Right lobe of liver (tissue), 6 donors: ENCODE results near the gene RAB12. TPM values are rescaled to one million over a fixed set of nuclear protein-coding genes. Genes with fewer than 3 reads are reported as not detected.

Experiments used
- ATAC-seq, 4 donors: fragments of 200-7000 bp; cut with Tn5 transposase; one replicate each; pipeline ENCODE4 v1.9.1; 2020; ENCODE audit warnings: mild to moderate bottlenecking in 4 of 4, moderate library complexity in 4 of 4
- DNase-seq, 3 donors: peaks; one replicate each; pipeline ENCODE4 v3.0.0-alpha.2; 2020
- H3K27ac ChIP-seq, 3 donors: fragments of 200-600 bp; one replicate each; pipeline ENCODE4 v1.8.0; 2022
- H3K27me3 ChIP-seq, 2 donors: fragments of 200-600 bp; one replicate each; pipeline ENCODE4 v1.8.0; 2022
- H3K36me3 ChIP-seq, 4 donors: fragments of 200-600 bp; sonication (generic) in 1 of 4; one replicate each; pipeline versions ENCODE4 v1.5.1 to v1.8.0; 2017 to 2022; ENCODE audit warnings: control low read depth in 1 of 4
- H3K4me1 ChIP-seq, 4 donors: fragments of 200-600 bp; sonication (generic) in 1 of 4; one replicate each; pipeline versions ENCODE4 v1.5.1 to v1.8.0; 2017 to 2022; ENCODE audit warnings: control low read depth in 1 of 4
- H3K4me3 ChIP-seq, 3 donors: fragments of 200-600 bp; one replicate each; pipeline ENCODE4 v1.8.0; 2022
- H3K9me3 ChIP-seq, 4 donors: fragments of 200-600 bp; sonication (generic) in 1 of 4; one replicate each; pipeline versions ENCODE4 v1.5.1 to v1.8.0; 2017 to 2022; ENCODE audit warnings: control low read depth in 1 of 4
- POLR2A ChIP-seq: fragments of 450-650 bp; IDR thresholded peaks from one replicate; pipeline ENCODE4 v1.6.1; 2017; ENCODE audit warnings: antibody characterized with exemption, mild to moderate bottlenecking
- WGBS: methylation state at CpG from one replicate; pipeline ENCODE4 v1.1.6; 2018; ENCODE audit warnings: low coverage, low lambda C conversion rate; ENCODE audit not compliant: insufficient coverage; ENCODE audit errors: missing lambda C conversion rate; 5-methylcytosine and 5-hydroxymethylcytosine counted together
- intact Hi-C, 2 donors: fragments of 100-400 bp; cut with DNase I; formaldehyde crosslinking; loops; one replicate each; pipeline versions ENCODE4 v1.11.2 to v1.14.1; 2022
- long read RNA-seq: library from polyadenylated mRNA; unstranded; transcript quantifications from one replicate; pipeline ENCODE4 v2.0.0, GENCODE V29; 2019
- total RNA-seq, 6 experiments: library from RNA; depleted of rRNA in 2 of 6; stranded (reverse); fragments of >200 nt in 2 of 6; fragmentation: NEBNext Ultra II Directional in 3 of 6; extraction: Animal tissue kit (Norgen Biotek cat#: 25700) in 3 of 6; gene quantifications; one replicate each; pipeline versions ENCODE4 v1.1.0 to v1.2.4, GENCODE V29; 2016 to 2023
- TF ChIP-seq, protein P1 (sequence below), 4 donors: fragments of 200-600 bp in 3 of 4; fragments of 450-650 bp in 1 of 4; IDR thresholded peaks; one replicate each; pipeline versions ENCODE4 v1.5.1 to v1.8.0; 2016 to 2022; ENCODE audit warnings: antibody characterized with exemption in 4 of 4, mild to moderate bottlenecking in 2 of 4
- donor health status: DM: no; HTN: yes; CAD: no.
- donor health status: DM: no; HTN: no; CAD: no.
- donor health status: DM: no; HTN: no; CAD: no.
- donor health status: DM: no; HTN: yes; CAD: no.
- donor health status: DM: no; HTN: yes; CAD: no.

RAB12 gene, protein sequence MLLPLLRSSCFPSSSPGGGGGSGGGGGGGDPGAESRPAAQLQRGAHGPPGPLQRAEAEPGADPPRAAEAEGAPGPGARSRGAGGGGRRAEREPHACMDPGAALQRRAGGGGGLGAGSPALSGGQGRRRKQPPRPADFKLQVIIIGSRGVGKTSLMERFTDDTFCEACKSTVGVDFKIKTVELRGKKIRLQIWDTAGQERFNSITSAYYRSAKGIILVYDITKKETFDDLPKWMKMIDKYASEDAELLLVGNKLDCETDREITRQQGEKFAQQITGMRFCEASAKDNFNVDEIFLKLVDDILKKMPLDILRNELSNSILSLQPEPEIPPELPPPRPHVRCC
- 10 to 100 TPM; 16.5 to 26.5 (median 22.6) TPM for total RNA-seq
- long read RNA-seq, partial matches to known transcripts = 0 of 1 reads
- long read RNA-seq, other reads (novel, unspliced or antisense) = 1 of 1 reads

DNA sequence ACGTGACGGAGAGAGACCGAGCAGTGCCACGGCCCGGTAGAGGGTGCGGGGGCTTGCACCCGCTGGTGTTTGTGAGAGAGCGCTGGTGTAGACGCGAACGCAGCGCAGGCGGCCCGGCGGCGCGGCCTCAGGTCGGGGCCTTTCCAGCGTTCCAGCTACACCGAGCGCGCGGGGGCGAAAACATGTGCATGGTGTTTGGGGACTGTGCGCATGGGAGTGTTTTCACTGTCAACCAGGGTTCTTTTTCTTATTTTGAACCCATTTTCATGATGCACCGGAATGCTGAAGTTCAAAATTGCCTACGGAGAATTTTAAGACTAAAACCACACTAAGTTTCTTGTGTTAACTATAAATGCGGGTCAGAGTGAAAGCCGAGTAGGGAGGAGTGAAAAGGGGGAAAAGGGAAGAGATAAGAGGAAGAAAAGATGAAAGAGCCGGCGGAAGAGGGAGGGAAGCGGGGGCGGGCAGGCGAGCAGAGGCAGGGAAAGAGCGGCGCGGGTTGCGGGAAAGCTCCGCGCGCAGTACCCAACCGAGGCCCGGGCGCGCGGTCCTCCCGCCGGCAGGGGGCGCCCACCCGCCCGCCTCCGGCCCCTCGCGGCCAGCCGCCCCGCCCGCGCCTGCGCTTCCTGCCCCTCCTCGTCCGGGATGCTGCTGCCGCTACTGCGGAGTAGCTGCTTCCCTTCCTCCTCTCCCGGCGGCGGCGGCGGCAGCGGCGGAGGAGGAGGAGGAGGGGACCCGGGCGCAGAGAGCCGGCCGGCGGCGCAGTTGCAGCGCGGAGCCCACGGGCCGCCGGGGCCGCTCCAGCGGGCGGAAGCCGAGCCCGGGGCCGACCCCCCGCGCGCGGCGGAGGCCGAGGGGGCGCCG lies at the start of gene RAB12:
Gene RAB12 (plus strand): TSS at position 643 of the 864 bp plus-strand sequence. CDS start 3 bp downstream, at position 646.
- Histone ChIP-seq H3K4me1 (peaks cover 0 to 35% (median under 1%) of the 10 kb centered on the region in 4 donors), H3K27me3 (no peaks in the 10 kb centered on the region), H3K9me3 (no peaks in the 10 kb centered on the region), H3K4me3 (peak within 1 kb of the TSS; percentile 60 to 84 (median 76)), H3K27ac (peak within 1 kb of the TSS; percentile 60 to 75 (median 65)), H3K36me3 (no peaks in the 10 kb centered on the region)
- TF ChIP-seq, protein P1, sequence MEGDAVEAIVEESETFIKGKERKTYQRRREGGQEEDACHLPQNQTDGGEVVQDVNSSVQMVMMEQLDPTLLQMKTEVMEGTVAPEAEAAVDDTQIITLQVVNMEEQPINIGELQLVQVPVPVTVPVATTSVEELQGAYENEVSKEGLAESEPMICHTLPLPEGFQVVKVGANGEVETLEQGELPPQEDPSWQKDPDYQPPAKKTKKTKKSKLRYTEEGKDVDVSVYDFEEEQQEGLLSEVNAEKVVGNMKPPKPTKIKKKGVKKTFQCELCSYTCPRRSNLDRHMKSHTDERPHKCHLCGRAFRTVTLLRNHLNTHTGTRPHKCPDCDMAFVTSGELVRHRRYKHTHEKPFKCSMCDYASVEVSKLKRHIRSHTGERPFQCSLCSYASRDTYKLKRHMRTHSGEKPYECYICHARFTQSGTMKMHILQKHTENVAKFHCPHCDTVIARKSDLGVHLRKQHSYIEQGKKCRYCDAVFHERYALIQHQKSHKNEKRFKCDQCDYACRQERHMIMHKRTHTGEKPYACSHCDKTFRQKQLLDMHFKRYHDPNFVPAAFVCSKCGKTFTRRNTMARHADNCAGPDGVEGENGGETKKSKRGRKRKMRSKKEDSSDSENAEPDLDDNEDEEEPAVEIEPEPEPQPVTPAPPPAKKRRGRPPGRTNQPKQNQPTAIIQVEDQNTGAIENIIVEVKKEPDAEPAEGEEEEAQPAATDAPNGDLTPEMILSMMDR (IDR thresholded peaks at IDR 0.05) = peak; percentile 53 to 99 (median 75)
- TF ChIP-seq POLR2A = peak; percentile 74
- peak; percentile 92 to 97 (median 94) for ATAC-seq
- 6% methylated on average over 19 of the region's 95 CpGs for WGBS
- intact Hi-C loops = no loop called here
- DNase-seq = peak; percentile 91 to 93 (median 92)

DNA sequence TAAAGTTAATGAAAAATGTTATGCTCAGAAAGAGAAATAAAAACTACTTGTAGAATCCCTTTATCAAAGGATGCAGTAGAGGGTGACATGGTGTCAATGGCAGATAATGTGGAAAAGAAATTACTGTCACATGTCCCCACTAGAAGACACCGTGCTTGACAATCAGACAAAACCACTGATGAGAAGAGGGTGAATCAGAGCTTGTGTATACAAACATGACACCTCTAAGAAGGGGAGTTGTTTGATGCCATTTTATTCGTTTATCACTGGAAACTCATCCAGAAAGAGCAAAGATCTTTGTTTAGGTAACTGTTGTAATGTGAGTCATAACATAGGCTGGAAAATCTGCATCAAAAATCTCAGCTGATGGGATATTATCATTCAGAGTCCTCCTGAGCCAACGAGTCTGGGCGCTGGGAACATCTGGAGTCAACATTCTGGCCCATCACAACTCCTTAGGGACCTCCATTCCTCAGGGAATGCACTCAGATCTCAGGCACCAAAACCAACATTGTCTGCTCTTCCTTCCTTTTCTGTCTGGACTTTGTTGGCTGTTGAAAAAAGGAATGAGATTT lies 49.5 kb upstream of the RAB12 start:
- no peaks in the 10 kb centered on the region for H3K4me1 ChIP-seq
- WGBS = 38% methylated on average over 4 of the region's 4 CpGs
- H3K36me3 ChIP-seq = no peaks in the 10 kb centered on the region
- H3K27ac ChIP-seq = no peak overlapping the region
- intact Hi-C loops = no loop called here
- no peak for TF ChIP-seq POLR2A
- TF ChIP-seq, protein P1 (IDR thresholded peaks at IDR 0.05) = no peak
- H3K4me3 ChIP-seq = no peak overlapping the region
- no peaks in the 10 kb centered on the region for H3K9me3 ChIP-seq
- no peaks in the 10 kb centered on the region for H3K27me3 ChIP-seq
- DNase-seq (no peak), ATAC-seq (no peak)

DNA sequence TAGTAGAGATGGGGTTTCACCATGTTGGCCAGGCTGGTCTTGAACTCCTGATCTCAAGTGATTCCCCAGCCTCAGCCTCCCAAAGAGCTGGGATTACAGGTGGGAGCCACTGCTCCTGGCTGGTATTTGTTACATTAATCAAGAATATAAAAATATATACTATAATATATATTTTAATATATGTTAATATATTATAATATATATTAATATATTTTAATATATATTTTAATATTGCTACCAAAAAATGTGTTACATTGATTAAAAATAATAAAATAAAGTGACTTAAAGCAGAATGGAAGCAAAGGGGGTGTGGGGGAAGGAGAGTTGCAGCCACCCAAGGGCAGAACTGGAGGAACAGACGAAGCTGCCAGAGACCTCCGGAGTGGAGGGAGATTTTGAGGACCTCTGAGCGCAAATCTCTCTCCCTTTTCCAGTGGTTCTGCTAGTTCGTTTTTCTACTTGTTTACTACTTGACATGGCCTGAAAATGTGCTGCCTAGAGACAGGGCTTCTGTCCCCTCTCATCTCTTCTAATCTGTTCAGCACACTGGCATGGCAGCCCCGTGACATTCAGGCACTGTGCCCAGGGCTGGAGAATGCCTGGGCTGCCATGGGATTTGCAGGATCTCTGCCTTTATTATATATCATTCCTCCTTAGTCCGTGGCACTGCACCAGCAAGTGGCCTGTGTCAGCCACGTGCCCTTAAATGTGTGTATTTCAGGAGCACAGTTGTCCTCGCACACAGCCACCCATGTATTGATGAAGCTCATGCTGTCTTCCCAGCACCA lies 47.9 kb upstream of the RAB12 start:
- Histone ChIP-seq H3K27me3 (no peaks in the 10 kb centered on the region), H3K4me3 (no peak overlapping the region), H3K36me3 (no peaks in the 10 kb centered on the region), H3K9me3 (no peaks in the 10 kb centered on the region), H3K4me1 (no peaks in the 10 kb centered on the region), H3K27ac (no peak overlapping the region)
- intact Hi-C loops = no loop called here
- TF ChIP-seq, protein P1 (IDR thresholded peaks at IDR 0.05) = no peak
- no peak for TF ChIP-seq POLR2A
- ATAC-seq = no peak
- 69% methylated on average over 5 of the region's 8 CpGs for WGBS
- DNase-seq = no peak

DNA sequence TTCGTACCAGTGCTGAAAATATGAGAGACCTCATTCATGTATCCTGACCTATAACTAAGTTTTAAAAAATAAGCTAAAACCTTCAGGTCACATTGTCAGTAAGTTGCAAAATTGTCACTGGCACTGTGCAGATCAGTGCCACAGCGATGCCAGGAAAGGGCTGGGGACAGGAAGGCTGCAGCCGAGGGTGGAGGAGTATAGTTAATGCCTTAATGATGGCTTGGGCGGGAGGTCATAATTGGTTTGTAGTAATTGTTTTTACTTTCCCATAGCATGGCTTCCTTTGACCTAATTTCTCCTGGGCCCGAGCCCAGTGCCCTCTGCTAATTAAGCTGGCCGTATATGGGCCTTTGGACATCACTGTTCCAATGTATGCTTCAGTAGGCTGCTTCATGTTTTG lies 47.2 kb upstream of the RAB12 start:
- Histone ChIP-seq H3K4me1 (no peaks in the 10 kb centered on the region), H3K27ac (no peak overlapping the region), H3K36me3 (no peaks in the 10 kb centered on the region), H3K27me3 (no peaks in the 10 kb centered on the region), H3K9me3 (no peaks in the 10 kb centered on the region), H3K4me3 (no peak overlapping the region)
- intact Hi-C loops = no loop called here
- ATAC-seq (no peak), DNase-seq (no peak)
- TF ChIP-seq, protein P1 (IDR thresholded peaks at IDR 0.05) = no peak
- no peak for TF ChIP-seq POLR2A
- WGBS = 74% methylated on average over 5 of the region's 6 CpGs
